SK-N-SH (cell line): ENCODE results near the gene TRPM3.

Source experiments
- EP300 ChIP-seq, 2 experiments: IDR thresholded peaks; 2 replicates each; pipeline versions ENCODE4 v1.4.0 to v1.6.1; 2012; ENCODE audit warnings: borderline replicate concordance in 1 of 2, low read depth in 1 of 2, low read length in 1 of 2
- JUND ChIP-seq: IDR thresholded peaks from 2 replicates; pipeline ENCODE4 v1.4.0; 2012
- RFX5 ChIP-seq: IDR thresholded peaks from 2 replicates; pipeline ENCODE4 v1.6.1; 2012; ENCODE audit warnings: mild to moderate bottlenecking, improper control_type of control experiment, low read length
- TCF12 ChIP-seq: IDR thresholded peaks from 2 replicates; pipeline ENCODE4 v1.4.0; 2012
- YY1 ChIP-seq: IDR thresholded peaks from 2 replicates; pipeline ENCODE4 v1.4.0; 2012; ENCODE audit warnings: low read depth, mild to moderate bottlenecking
- TF ChIP-seq, protein P1 (sequence below): fragments of 200-600 bp; sonication (generic); IDR thresholded peaks from 2 replicates; pipeline ENCODE4 v1.6.1; 2017; ENCODE audit warnings: antibody characterized with exemption, mild to moderate bottlenecking, moderate library complexity
- TF ChIP-seq, protein P2 (sequence below): IDR thresholded peaks from 2 replicates; pipeline ENCODE4 v1.4.0; 2012; ENCODE audit warnings: low read depth, borderline replicate concordance

DNA sequence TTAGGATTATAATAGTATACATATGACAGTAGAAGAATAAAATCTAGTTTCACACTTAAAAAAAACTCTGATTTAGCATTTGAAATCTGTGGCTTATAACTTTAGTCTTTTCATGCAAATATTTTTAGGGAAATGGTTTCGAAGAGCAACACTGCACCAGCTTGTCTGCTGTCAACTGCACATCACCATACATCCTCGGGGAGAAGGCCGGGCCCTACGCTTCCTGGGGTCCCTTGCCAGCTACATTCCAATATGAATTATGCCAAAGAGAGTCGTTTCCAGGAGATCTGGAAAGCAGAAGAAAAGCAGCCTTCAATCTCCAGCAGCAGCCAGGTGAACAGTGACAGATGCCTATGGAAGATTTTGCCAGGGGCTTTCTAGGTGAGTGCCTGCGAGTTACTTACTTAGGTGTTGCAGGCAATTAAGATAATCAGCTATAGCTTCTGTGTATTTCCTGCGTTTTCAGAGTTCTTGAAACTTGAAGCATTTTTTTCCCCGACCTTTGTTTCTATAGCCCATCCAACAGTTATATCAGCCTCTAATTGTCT is 166.8 kb downstream of the TRPM3 start:
- TF ChIP-seq, protein P1, sequence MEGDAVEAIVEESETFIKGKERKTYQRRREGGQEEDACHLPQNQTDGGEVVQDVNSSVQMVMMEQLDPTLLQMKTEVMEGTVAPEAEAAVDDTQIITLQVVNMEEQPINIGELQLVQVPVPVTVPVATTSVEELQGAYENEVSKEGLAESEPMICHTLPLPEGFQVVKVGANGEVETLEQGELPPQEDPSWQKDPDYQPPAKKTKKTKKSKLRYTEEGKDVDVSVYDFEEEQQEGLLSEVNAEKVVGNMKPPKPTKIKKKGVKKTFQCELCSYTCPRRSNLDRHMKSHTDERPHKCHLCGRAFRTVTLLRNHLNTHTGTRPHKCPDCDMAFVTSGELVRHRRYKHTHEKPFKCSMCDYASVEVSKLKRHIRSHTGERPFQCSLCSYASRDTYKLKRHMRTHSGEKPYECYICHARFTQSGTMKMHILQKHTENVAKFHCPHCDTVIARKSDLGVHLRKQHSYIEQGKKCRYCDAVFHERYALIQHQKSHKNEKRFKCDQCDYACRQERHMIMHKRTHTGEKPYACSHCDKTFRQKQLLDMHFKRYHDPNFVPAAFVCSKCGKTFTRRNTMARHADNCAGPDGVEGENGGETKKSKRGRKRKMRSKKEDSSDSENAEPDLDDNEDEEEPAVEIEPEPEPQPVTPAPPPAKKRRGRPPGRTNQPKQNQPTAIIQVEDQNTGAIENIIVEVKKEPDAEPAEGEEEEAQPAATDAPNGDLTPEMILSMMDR: no peak
- TF ChIP-seq TCF12 (no peak), RFX5 (no peak), EP300 (IDR thresholded peaks at IDR 0.05; ENCODE audit: borderline replicate concordance in 1 of 2, low read depth in 1 of 2, low read length in 1 of 2) (no peak), YY1 (no peak), JUND (no peak)
- TF ChIP-seq, protein P2, sequence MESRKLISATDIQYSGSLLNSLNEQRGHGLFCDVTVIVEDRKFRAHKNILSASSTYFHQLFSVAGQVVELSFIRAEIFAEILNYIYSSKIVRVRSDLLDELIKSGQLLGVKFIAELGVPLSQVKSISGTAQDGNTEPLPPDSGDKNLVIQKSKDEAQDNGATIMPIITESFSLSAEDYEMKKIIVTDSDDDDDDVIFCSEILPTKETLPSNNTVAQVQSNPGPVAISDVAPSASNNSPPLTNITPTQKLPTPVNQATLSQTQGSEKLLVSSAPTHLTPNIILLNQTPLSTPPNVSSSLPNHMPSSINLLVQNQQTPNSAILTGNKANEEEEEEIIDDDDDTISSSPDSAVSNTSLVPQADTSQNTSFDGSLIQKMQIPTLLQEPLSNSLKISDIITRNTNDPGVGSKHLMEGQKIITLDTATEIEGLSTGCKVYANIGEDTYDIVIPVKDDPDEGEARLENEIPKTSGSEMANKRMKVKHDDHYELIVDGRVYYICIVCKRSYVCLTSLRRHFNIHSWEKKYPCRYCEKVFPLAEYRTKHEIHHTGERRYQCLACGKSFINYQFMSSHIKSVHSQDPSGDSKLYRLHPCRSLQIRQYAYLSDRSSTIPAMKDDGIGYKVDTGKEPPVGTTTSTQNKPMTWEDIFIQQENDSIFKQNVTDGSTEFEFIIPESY: no peak
